RWPE2 (cell line): ENCODE results near the gene HAPLN3.

Source experiments
- ATAC-seq: fragments of 200-7000 bp; cut with Tn5 transposase; 3 replicates; pipeline ENCODE4 v1.9.1; 2021; ENCODE audit warnings: low read depth
- DNase-seq: peaks from one replicate; pipeline ENCODE4 v3.0.0-alpha.2; 2020; ENCODE audit warnings: low spot score
- H3K27ac ChIP-seq: fragments of 450-650 bp; 2 replicates; pipeline ENCODE4 v1.5.1; 2017; ENCODE audit warnings: mild to moderate bottlenecking; ENCODE audit not compliant: poor library complexity, severe bottlenecking
- H3K27me3 ChIP-seq: fragments of 250-450 bp; sonication (Bioruptor Pico); 2 replicates; pipeline ENCODE4 v1.5.1; 2021; ENCODE audit warnings: mild to moderate bottlenecking, moderate library complexity; ENCODE audit not compliant: insufficient read depth, poor library complexity, severe bottlenecking
- H3K36me3 ChIP-seq: fragments of 250-450 bp; sonication (Bioruptor Pico); 2 replicates; pipeline ENCODE4 v1.5.1; 2020; ENCODE audit warnings: low read depth, mild to moderate bottlenecking, moderate library complexity
- H3K4me1 ChIP-seq: fragments of 250-450 bp; sonication (Bioruptor Pico); 2 replicates; pipeline ENCODE4 v1.5.1; 2021; ENCODE audit warnings: mild to moderate bottlenecking, moderate library complexity; ENCODE audit not compliant: insufficient read depth, poor library complexity, severe bottlenecking
- H3K4me3 ChIP-seq: fragments of 250-450 bp; sonication (Bioruptor Pico); 2 replicates; pipeline ENCODE4 v1.5.1; 2021; ENCODE audit warnings: mild to moderate bottlenecking, moderate library complexity; ENCODE audit not compliant: severe bottlenecking
- H3K9me3 ChIP-seq: fragments of 250-450 bp; sonication (Bioruptor Pico); 2 replicates; pipeline ENCODE4 v1.5.1; 2021; ENCODE audit warnings: mild to moderate bottlenecking, moderate library complexity; ENCODE audit not compliant: severe bottlenecking
- CTCF ChIP-seq: fragments of 450-650 bp; IDR thresholded peaks from one replicate; pipeline ENCODE4 v1.5.1; 2017; ENCODE audit warnings: mild to moderate bottlenecking, moderate library complexity; ENCODE audit not compliant: poor library complexity, severe bottlenecking

HAPLN3 gene

GRCh38 chr15:88913017-88913849, 17.9 kb upstream of the HAPLN3 start, which contains the start of gene MFGE8:
MFGE8 (minus strand) TSS chr15:88913379; CDS start chr15:88913319, 60 bp downstream.
- peak; percentile 32 for TF ChIP-seq CTCF
- H3K36me3 ChIP-seq: peaks cover 26% of the 10 kb centered on the region
- H3K4me3 ChIP-seq: peak within 1 kb of the TSS; percentile 65
- peaks cover 22% of the 10 kb centered on the region for H3K4me1 ChIP-seq
- DNase-seq (peak; percentile 89), ATAC-seq (peak; percentile 80)
- H3K27ac ChIP-seq: peak within 1 kb of the TSS; percentile 71
- no peaks in the 10 kb centered on the region for H3K27me3 ChIP-seq
- no peaks in the 10 kb centered on the region for H3K9me3 ChIP-seq

GRCh38 chr15:88912500-88912921, 17.2 kb upstream of the HAPLN3 start:
- Histone ChIP-seq H3K4me3 (peak overlapping the region; percentile 65), H3K36me3 (peaks cover 26% of the 10 kb centered on the region), H3K27me3 (no peaks in the 10 kb centered on the region), H3K9me3 (no peaks in the 10 kb centered on the region), H3K27ac (peak overlapping the region; percentile 71), H3K4me1 (peaks cover 17% of the 10 kb centered on the region)
- TF ChIP-seq CTCF: no peak
- peak; percentile 28 for ATAC-seq
- no peak for DNase-seq

- ATAC-seq (peak; percentile 72), DNase-seq (peak; percentile 89)
- no peaks in the 10 kb centered on the region for H3K27me3 ChIP-seq
- H3K4me3 ChIP-seq: peak overlapping the region; percentile 65
- peaks cover 17% of the 10 kb centered on the region for H3K4me1 ChIP-seq
- peak overlapping the region; percentile 71 for H3K27ac ChIP-seq
- TF ChIP-seq CTCF: peak; percentile 49
- H3K36me3 ChIP-seq: peaks cover 27% of the 10 kb centered on the region
- no peaks in the 10 kb centered on the region for H3K9me3 ChIP-seq
These were observed 16.4 kb upstream of the HAPLN3 start for GRCh38 chr15:88911766-88912118.

GRCh38 chr15:88909956-88910831, 14.8 kb upstream of the HAPLN3 start:
- no peak overlapping the region for H3K27ac ChIP-seq
- no peak for ATAC-seq

More at GRCh38 chr15:88909956-88910831, 14.8 kb upstream of the HAPLN3 start:
- H3K36me3 ChIP-seq: peaks cover 42% of the 10 kb centered on the region
- peaks cover 14% of the 10 kb centered on the region for H3K4me1 ChIP-seq
- H3K9me3 ChIP-seq: no peaks in the 10 kb centered on the region
- no peaks in the 10 kb centered on the region for H3K27me3 ChIP-seq
- no peak for DNase-seq
- no peak for TF ChIP-seq CTCF
- no peak overlapping the region for H3K4me3 ChIP-seq
